CD8-positive, alpha-beta memory T cell (primary cell): Measurements from ENCODE around the gene CDH12. TPM values are rescaled to one million over a fixed set of nuclear protein-coding genes. Genes with fewer than 3 reads are reported as not detected.

ENCODE experiments used
- CTCF ChIA-PET: fragments of 350-600 bp; sonication (Branson Sonifier 250); formaldehyde crosslinking; loops from one replicate; lab custom pipeline; 2021; ENCODE audit warnings: antibody characterized with exemption; lab: Charles Lee
- POLR2A ChIA-PET: fragments of 350-600 bp; sonication (Branson Sonifier 250); formaldehyde crosslinking; loops from one replicate; lab custom pipeline; 2021; ENCODE audit warnings: antibody characterized with exemption; lab: Charles Lee
- DNase-seq, 5 donors: peaks; one replicate each; pipeline versions ENCODE4 v3.0.0 to v3.0.0-alpha.2; 2020 to 2022; ENCODE audit warnings: mixed read lengths in 1 of 5
- H3K27ac ChIP-seq: one replicate; pipeline ENCODE4 v1.7.0; 2013; ENCODE audit warnings: low read depth, mild to moderate bottlenecking, low read length, moderate library complexity
- H3K27me3 ChIP-seq: 2 replicates; pipeline ENCODE4 v1.7.0; 2013; ENCODE audit warnings: low read length, mild to moderate bottlenecking; ENCODE audit not compliant: insufficient read depth, poor library complexity, severe bottlenecking
- H3K36me3 ChIP-seq: 2 replicates; pipeline ENCODE4 v1.7.0; 2013; ENCODE audit warnings: mild to moderate bottlenecking, low read length, moderate library complexity; ENCODE audit not compliant: insufficient read depth
- H3K4me1 ChIP-seq: 2 replicates; pipeline ENCODE4 v1.7.0; 2013; ENCODE audit warnings: mild to moderate bottlenecking, low read length, moderate library complexity; ENCODE audit not compliant: insufficient read depth
- H3K4me3 ChIP-seq: 2 replicates; pipeline ENCODE4 v1.7.0; 2013; ENCODE audit warnings: mild to moderate bottlenecking, low read length
- H3K9me3 ChIP-seq: 2 replicates; pipeline ENCODE4 v1.7.0; 2013; ENCODE audit warnings: mild to moderate bottlenecking, low read length
- H3K27ac Mint-ChIP-seq, 8 donors: one replicate each; pipeline ENCODE4 v1.8.0; 2020 to 2021; ENCODE audit warnings: mixed read lengths in 8 of 8, mild to moderate bottlenecking in 6 of 8, inconsistent platforms in 3 of 8, moderate library complexity in 3 of 8
- H3K27me3 Mint-ChIP-seq, 2 donors: one replicate each; pipeline ENCODE4 v1.8.0; 2020 to 2021; ENCODE audit warnings: mixed read lengths in 2 of 2, mild to moderate bottlenecking in 1 of 2, moderate library complexity in 1 of 2
- H3K36me3 Mint-ChIP-seq, 3 donors: one replicate each; pipeline ENCODE4 v1.8.0; 2020 to 2021; ENCODE audit warnings: mixed read lengths in 3 of 3, inconsistent platforms in 1 of 3, mild to moderate bottlenecking in 1 of 3
- H3K4me1 Mint-ChIP-seq, 3 donors: one replicate each; pipeline ENCODE4 v1.8.0; 2020 to 2021; ENCODE audit warnings: mixed read lengths in 3 of 3, inconsistent platforms in 1 of 3, mild to moderate bottlenecking in 1 of 3
- H3K4me3 Mint-ChIP-seq, 7 donors: one replicate each; pipeline ENCODE4 v1.8.0; 2020 to 2021; ENCODE audit warnings: mixed read lengths in 7 of 7, mild to moderate bottlenecking in 6 of 7, moderate library complexity in 4 of 7, inconsistent platforms in 2 of 7
- H3K9me3 Mint-ChIP-seq, 5 donors: one replicate each; pipeline ENCODE4 v1.8.0; 2020 to 2022; ENCODE audit warnings: mixed read lengths in 5 of 5, mild to moderate bottlenecking in 3 of 5, moderate library complexity in 2 of 5, inconsistent platforms in 1 of 5
- polyA plus RNA-seq: library from polyadenylated mRNA; unstranded; fragments of 300-500 nt; fragmentation: Illumina TruSeq; gene quantifications from one replicate; pipeline ENCODE4 v1.2.3, GENCODE V29; 2021
- total RNA-seq, 2 experiments: library from RNA; stranded (reverse); gene quantifications; one replicate each; pipeline ENCODE4 v1.2.3, GENCODE V29; 2021

Gene CDH12
- total RNA-seq (not detected), polyA plus RNA-seq (not detected)

GRCh38 chr5:22852807-22853660 lies at the start of gene CDH12:
TSS of gene CDH12 (minus strand) at chr5:22853344.
- Histone ChIP-seq H3K4me1 (no peaks in the 10 kb centered on the region), H3K9me3 (no peaks in the 10 kb centered on the region), H3K27me3 (no peaks in the 10 kb centered on the region), H3K4me3 (no peak within 1 kb of the TSS), H3K27ac (no peak within 1 kb of the TSS), H3K36me3 (no peaks in the 10 kb centered on the region)
- Mint-ChIP-seq H3K4me1 (peaks cover 0 to 3% (median 2%) of the 10 kb centered on the region in 3 donors), H3K4me3 (peak within 1 kb of the TSS in 5 of 7 donors; percentile 19 to 50 (median 45)), H3K27ac (no peak within 1 kb of the TSS), H3K27me3 (no peaks in the 10 kb centered on the region), H3K36me3 (no peaks in the 10 kb centered on the region), H3K9me3 (peaks cover 4 to 30% (median 14%) of the 10 kb centered on the region in 5 donors)
- DNase-seq, result no peak
- CTCF ChIA-PET, result no interaction called here
- POLR2A ChIA-PET, result no interaction called here

- no peaks in the 10 kb centered on the region for H3K36me3 ChIP-seq
- CTCF ChIA-PET, result no interaction called here
- Mint-ChIP-seq H3K27ac (no peak overlapping the region), H3K4me1 (no peaks in the 10 kb centered on the region), H3K9me3 (peaks cover 0 to 35% (median 10%) of the 10 kb centered on the region in 5 donors), H3K36me3 (no peaks in the 10 kb centered on the region), H3K4me3 (no peak overlapping the region), H3K27me3 (peaks cover 0 to 2% of the 10 kb centered on the region in 2 donors)
- H3K4me1 ChIP-seq, result no peaks in the 10 kb centered on the region
- DNase-seq, result no peak
- no peak overlapping the region for H3K4me3 ChIP-seq
- no peaks in the 10 kb centered on the region for H3K27me3 ChIP-seq
- H3K27ac ChIP-seq, result no peak overlapping the region
- H3K9me3 ChIP-seq, result no peaks in the 10 kb centered on the region
- POLR2A ChIA-PET, result no interaction called here
Measured at GRCh38 chr5:22901885-22902284, 48.7 kb upstream of the CDH12 start.

GRCh38 chr5:22900801-22901310 lies 47.7 kb upstream of the CDH12 start:
- H3K9me3 Mint-ChIP-seq, result peaks cover 0 to 31% (median 13%) of the 10 kb centered on the region in 5 donors
- Histone ChIP-seq H3K36me3 (no peaks in the 10 kb centered on the region), H3K27me3 (no peaks in the 10 kb centered on the region), H3K27ac (no peak overlapping the region), H3K4me3 (no peak overlapping the region), H3K9me3 (no peaks in the 10 kb centered on the region), H3K4me1 (no peaks in the 10 kb centered on the region)
- H3K27me3 Mint-ChIP-seq, result peaks cover 0 to 2% of the 10 kb centered on the region in 2 donors
- ChIA-PET CTCF (no interaction called here), POLR2A (no interaction called here)
- no peak overlapping the region for H3K27ac Mint-ChIP-seq
- no peaks in the 10 kb centered on the region for H3K4me1 Mint-ChIP-seq
- no peak for DNase-seq
- H3K36me3 Mint-ChIP-seq, result no peaks in the 10 kb centered on the region
- no peak overlapping the region for H3K4me3 Mint-ChIP-seq

GRCh38 chr5:22899341-22899740 lies 46.2 kb upstream of the CDH12 start:
- CTCF ChIA-PET, result no interaction called here
- no peaks in the 10 kb centered on the region for H3K36me3 ChIP-seq
- no peak overlapping the region for H3K27ac Mint-ChIP-seq

GRCh38 chr5:22896152-22896551 lies 43.0 kb upstream of the CDH12 start:
- no peak overlapping the region for H3K4me3 Mint-ChIP-seq
- peaks cover 6 to 30% (median 12%) of the 10 kb centered on the region in 5 donors for H3K9me3 Mint-ChIP-seq
- Histone ChIP-seq H3K36me3 (no peaks in the 10 kb centered on the region), H3K9me3 (no peaks in the 10 kb centered on the region), H3K4me3 (no peak overlapping the region), H3K4me1 (no peaks in the 10 kb centered on the region), H3K27me3 (no peaks in the 10 kb centered on the region), H3K27ac (no peak overlapping the region)
- ChIA-PET CTCF (no interaction called here), POLR2A (no interaction called here)
- no peaks in the 10 kb centered on the region for H3K4me1 Mint-ChIP-seq
- H3K36me3 Mint-ChIP-seq, result no peaks in the 10 kb centered on the region
- no peak for DNase-seq
- no peaks in the 10 kb centered on the region for H3K27me3 Mint-ChIP-seq
- no peak overlapping the region for H3K27ac Mint-ChIP-seq

More at GRCh38 chr5:22899341-22899740, 46.2 kb upstream of the CDH12 start:
- H3K4me1 ChIP-seq, result no peaks in the 10 kb centered on the region
- no peak overlapping the region for H3K4me3 ChIP-seq
- Mint-ChIP-seq H3K4me1 (no peaks in the 10 kb centered on the region), H3K36me3 (no peaks in the 10 kb centered on the region), H3K4me3 (no peak overlapping the region), H3K27me3 (peaks cover 0 to 2% of the 10 kb centered on the region in 2 donors), H3K9me3 (peaks cover 0 to 24% (median 11%) of the 10 kb centered on the region in 5 donors)
- POLR2A ChIA-PET, result no interaction called here
- no peak overlapping the region for H3K27ac ChIP-seq
- DNase-seq, result no peak
- H3K27me3 ChIP-seq, result no peaks in the 10 kb centered on the region
- no peaks in the 10 kb centered on the region for H3K9me3 ChIP-seq

GRCh38 chr5:22892441-22892840 lies 39.3 kb upstream of the CDH12 start:
- POLR2A ChIA-PET, result no interaction called here

GRCh38 chr5:22889720-22890119 lies 36.6 kb upstream of the CDH12 start:
- H3K27ac ChIP-seq, result no peak overlapping the region
- CTCF ChIA-PET, result no interaction called here

More at GRCh38 chr5:22892441-22892840, 39.3 kb upstream of the CDH12 start:
- H3K4me1 Mint-ChIP-seq, result no peaks in the 10 kb centered on the region
- H3K9me3 ChIP-seq, result no peaks in the 10 kb centered on the region
- no peaks in the 10 kb centered on the region for H3K27me3 Mint-ChIP-seq
- no peak for DNase-seq
- no peak overlapping the region for H3K27ac Mint-ChIP-seq
- H3K9me3 Mint-ChIP-seq, result peaks cover 10 to 34% (median 14%) of the 10 kb centered on the region in 5 donors
- CTCF ChIA-PET, result no interaction called here
- H3K27ac ChIP-seq, result no peak overlapping the region
- H3K36me3 ChIP-seq, result no peaks in the 10 kb centered on the region
- no peak overlapping the region for H3K4me3 ChIP-seq
- no peaks in the 10 kb centered on the region for H3K27me3 ChIP-seq
- no peaks in the 10 kb centered on the region for H3K4me1 ChIP-seq
- no peak overlapping the region for H3K4me3 Mint-ChIP-seq
- no peaks in the 10 kb centered on the region for H3K36me3 Mint-ChIP-seq

GRCh38 chr5:22887566-22887965 lies 34.4 kb upstream of the CDH12 start:
- ChIA-PET POLR2A (no interaction called here), CTCF (no interaction called here)
- Histone ChIP-seq H3K36me3 (no peaks in the 10 kb centered on the region), H3K9me3 (no peaks in the 10 kb centered on the region), H3K4me3 (no peak overlapping the region), H3K27ac (no peak overlapping the region), H3K27me3 (no peaks in the 10 kb centered on the region), H3K4me1 (no peaks in the 10 kb centered on the region)
- no peak for DNase-seq
- H3K27me3 Mint-ChIP-seq, result no peaks in the 10 kb centered on the region
- H3K36me3 Mint-ChIP-seq, result no peaks in the 10 kb centered on the region
- no peak overlapping the region for H3K4me3 Mint-ChIP-seq
- H3K4me1 Mint-ChIP-seq, result no peaks in the 10 kb centered on the region
- no peak overlapping the region for H3K27ac Mint-ChIP-seq
- peaks cover 5 to 38% (median 19%) of the 10 kb centered on the region in 5 donors for H3K9me3 Mint-ChIP-seq

More at GRCh38 chr5:22889720-22890119, 36.6 kb upstream of the CDH12 start:
- Histone ChIP-seq H3K9me3 (no peaks in the 10 kb centered on the region), H3K36me3 (no peaks in the 10 kb centered on the region), H3K27me3 (no peaks in the 10 kb centered on the region), H3K4me3 (no peak overlapping the region), H3K4me1 (no peaks in the 10 kb centered on the region)
- no peak for DNase-seq
- peaks cover 10 to 36% (median 22%) of the 10 kb centered on the region in 5 donors for H3K9me3 Mint-ChIP-seq
- no peaks in the 10 kb centered on the region for H3K27me3 Mint-ChIP-seq
- POLR2A ChIA-PET, result no interaction called here
- no peaks in the 10 kb centered on the region for H3K4me1 Mint-ChIP-seq
- no peak overlapping the region for H3K4me3 Mint-ChIP-seq
- no peaks in the 10 kb centered on the region for H3K36me3 Mint-ChIP-seq
- H3K27ac Mint-ChIP-seq, result no peak overlapping the region
